ENCODE results near the gene SETD7. TPM values are rescaled to one million over a fixed set of nuclear protein-coding genes. Genes with fewer than 3 reads are reported as not detected.

The SETD7 gene
- total and polyA plus RNA-seq, 2 experiments from 2014 or later, result 1.1 to 4.2 TPM

- no peak overlapping the region for H3K4me3 Mint-ChIP-seq
- Histone ChIP-seq H4K20me1 (replicated peaks; ENCODE audit: insufficient read depth) (no peaks in the 10 kb centered on the region), H3K4me3 (no peak overlapping the region), H3K27ac (ENCODE audit: low read depth) (no peak overlapping the region), H3K9me2 (ENCODE audit: insufficient read depth) (no peaks in the 10 kb centered on the region), H3F3A (replicated peaks; ENCODE audit: low read depth) (no peaks in the 10 kb centered on the region), H3K27me3 (ENCODE audit: insufficient read depth) (no peaks in the 10 kb centered on the region), H3K79me2 (replicated peaks; ENCODE audit: insufficient read depth) (no peaks in the 10 kb centered on the region), H3K4me2 (no peak overlapping the region), H3K36me3 (ENCODE audit: insufficient read depth) (no peaks in the 10 kb centered on the region), H3K4me1 (ENCODE audit: insufficient read depth) (peaks cover 4% of the 10 kb centered on the region; the same call in 1 of the 2 replicates), H2AFZ (no peak overlapping the region)
- no peaks in the 10 kb centered on the region for H3K9me3 Mint-ChIP-seq
- H3K27me3 Mint-ChIP-seq (ENCODE audit: insufficient read depth, low read depth, poor library complexity), result peaks cover 15% of the 10 kb centered on the region
- TF ChIP-seq CTCF (conservative IDR thresholded peaks at IDR 0.05; ENCODE audit: low read depth in 2 of 2) (no peak), ZNF331 (CRISPR knock-in tag; IDR thresholded peaks at IDR 0.05; ENCODE audit: low read depth) (no peak), REST (IDR thresholded peaks at IDR 0.05; ENCODE audit: unreplicated experiment) (no peak), CREB1 (CRISPR knock-in tag; IDR thresholded peaks at IDR 0.05; ENCODE audit: low read depth) (no peak), ZNF114 (CRISPR knock-in tag; IDR thresholded peaks at IDR 0.05) (no peak), ZNF462 (CRISPR knock-in tag; IDR thresholded peaks at IDR 0.05) (no peak), JUNB (IDR thresholded peaks at IDR 0.05; ENCODE audit: unreplicated experiment) (no peak), EZH2phosphoT487 (IDR thresholded peaks at IDR 0.05; ENCODE audit: unreplicated experiment) (no peak), STAT1 (IDR thresholded peaks at IDR 0.05; ENCODE audit: unreplicated experiment) (no peak), POLR2AphosphoS5 (IDR thresholded peaks at IDR 0.05; ENCODE audit: low read depth) (no peak), NANOG (IDR thresholded peaks at IDR 0.05; ENCODE audit: borderline replicate concordance) (no peak), EZH2 (IDR thresholded peaks at IDR 0.05; ENCODE audit: low read depth, unreplicated experiment) (no peak), ETS1 (IDR thresholded peaks at IDR 0.05) (no peak)
- no peak overlapping the region; the same call in 1 of the 2 replicates for H3K27ac Mint-ChIP-seq
- ATAC-seq (peak; percentile 19; the same call in 1 of the 3 replicates), DNase-seq (ENCODE audit: low spot score) (no peak)
- peaks cover 32% of the 10 kb centered on the region for H3K4me1 Mint-ChIP-seq
- H3K36me3 Mint-ChIP-seq (ENCODE audit: low read depth), result no peaks in the 10 kb centered on the region
Measured at GRCh38 chr4:139501527-139501926, 54.5 kb downstream of the SETD7 start.
